MM.1S (cell line): ENCODE results near the gene REEP1.

ENCODE experiments used
- DNase-seq: peaks from one replicate; pipeline ENCODE4 v3.0.0-alpha.2; 2015
- H2AFZ ChIP-seq: fragments of 300-600 bp; sonication (generic); 2 replicates; pipeline ENCODE4 v1.6.0; 2016; ENCODE audit warnings: antibody characterized with exemption, low read length
- H3F3A ChIP-seq: fragments of 300-600 bp; sonication (generic); 2 replicates; pipeline ENCODE4 v1.6.1; 2016; ENCODE audit warnings: mild to moderate bottlenecking, antibody characterized with exemption, low read length, moderate library complexity, mixed read lengths; ENCODE audit not compliant: insufficient read depth
- H3K27ac ChIP-seq: fragments of 300-600 bp; sonication (generic); 2 replicates; pipeline ENCODE4 v1.5.1; 2016; ENCODE audit warnings: mild to moderate bottlenecking, low read length
- H3K27me3 ChIP-seq: fragments of 300-600 bp; sonication (generic); replicated peaks from 2 replicates; pipeline ENCODE4 v1.6.0; 2016; ENCODE audit warnings: low read length; ENCODE audit not compliant: insufficient read depth
- H3K36me3 ChIP-seq: fragments of 300-600 bp; sonication (generic); replicated peaks from 2 replicates; pipeline ENCODE4 v1.6.1; 2016; ENCODE audit warnings: mild to moderate bottlenecking, low read length, mixed read lengths; ENCODE audit not compliant: insufficient read depth
- H3K4me1 ChIP-seq: fragments of 300-600 bp; sonication (generic); 2 replicates; pipeline ENCODE4 v1.6.1; 2016; ENCODE audit warnings: low read length, mixed read lengths
- H3K4me2 ChIP-seq: fragments of 300-600 bp; sonication (generic); 2 replicates; pipeline ENCODE4 v1.6.0; 2016; ENCODE audit warnings: low read depth, low read length
- H3K4me3 ChIP-seq: fragments of 300-600 bp; sonication (generic); 2 replicates; pipeline ENCODE4 v1.5.1; 2016; ENCODE audit warnings: low read length, mixed read lengths
- H3K79me2 ChIP-seq: fragments of 300-600 bp; sonication (generic); 2 replicates; pipeline ENCODE4 v1.6.1; 2016; ENCODE audit warnings: mixed run types, low read length, mixed read lengths
- H3K9ac ChIP-seq: fragments of 300-600 bp; sonication (generic); 2 replicates; pipeline ENCODE4 v1.6.1; 2016; ENCODE audit warnings: low read length, mixed read lengths
- H3K9me2 ChIP-seq: fragments of 300-600 bp; sonication (generic); replicated peaks from 2 replicates; pipeline ENCODE4 v1.6.1; 2016; ENCODE audit warnings: mild to moderate bottlenecking, low read length, mixed read lengths; ENCODE audit not compliant: insufficient read depth
- H3K9me3 ChIP-seq: fragments of 300-600 bp; sonication (generic); replicated peaks from 2 replicates; pipeline ENCODE4 v1.6.1; 2016; ENCODE audit warnings: mild to moderate bottlenecking, low read length, mixed read lengths; ENCODE audit not compliant: insufficient read depth
- H4K20me1 ChIP-seq: fragments of 300-600 bp; sonication (generic); 2 replicates; pipeline ENCODE4 v1.6.1; 2016; ENCODE audit warnings: mild to moderate bottlenecking, low read length, moderate library complexity, mixed read lengths; ENCODE audit not compliant: insufficient read depth
- CTCF ChIP-seq: fragments of 300-600 bp; sonication (generic); IDR thresholded peaks from 2 replicates; pipeline ENCODE4 v1.5.1; 2016; ENCODE audit warnings: antibody characterized with exemption, low read length, mixed read lengths
- EZH2 ChIP-seq: fragments of 300-600 bp; sonication (generic); optimal IDR thresholded peaks from 2 replicates; pipeline ENCODE3; 2017; ENCODE audit warnings: low read depth, mild to moderate bottlenecking, antibody characterized with exemption, low read length, mixed read lengths
- EZH2phosphoT487 ChIP-seq: fragments of 300-600 bp; sonication (generic); IDR thresholded peaks from 2 replicates; pipeline ENCODE4 v1.6.1; 2018; ENCODE audit warnings: antibody characterized with exemption, low read length

The REEP1 gene

GRCh38 chr2:86338778-86339295, 1.4 kb upstream of the REEP1 start:
- Histone ChIP-seq H3K4me1 (peaks cover 5% of the 10 kb centered on the region; the same call in 1 of the 2 replicates), H3K79me2 (peaks cover 21% of the 10 kb centered on the region), H3K27ac (no peak overlapping the region), H3K4me2 (no peak overlapping the region), H2AFZ (no peak overlapping the region), H3K9me3 (no peaks in the 10 kb centered on the region), H3F3A (peaks cover 5% of the 10 kb centered on the region; the same call in 1 of the 2 replicates), H3K27me3 (no peaks in the 10 kb centered on the region), H3K4me3 (no peak overlapping the region), H4K20me1 (no peaks in the 10 kb centered on the region), H3K36me3 (no peaks in the 10 kb centered on the region), H3K9me2 (no peaks in the 10 kb centered on the region), H3K9ac (no peak overlapping the region)
- DNase-seq, result no peak
- no peak for TF ChIP-seq CTCF
- TF ChIP-seq EZH2, result no peak
- no peak for TF ChIP-seq EZH2phosphoT487

- Histone ChIP-seq H3K9ac (peak overlapping the region; percentile 68; the same call in 1 of the 2 replicates), H3K36me3 (no peaks in the 10 kb centered on the region), H3K4me2 (peak overlapping the region; percentile 68), H3K79me2 (peaks cover 26% of the 10 kb centered on the region), H3F3A (peaks cover 5% of the 10 kb centered on the region; the same call in 1 of the 2 replicates), H3K9me2 (no peaks in the 10 kb centered on the region), H3K27ac (no peak overlapping the region), H2AFZ (peak overlapping the region; percentile 44), H3K27me3 (no peaks in the 10 kb centered on the region), H3K9me3 (no peaks in the 10 kb centered on the region), H4K20me1 (no peaks in the 10 kb centered on the region), H3K4me3 (peak overlapping the region; percentile 78), H3K4me1 (peaks cover 5% of the 10 kb centered on the region; the same call in 1 of the 2 replicates)
- TF ChIP-seq CTCF (no peak), EZH2 (no peak), EZH2phosphoT487 (no peak)
- no peak for DNase-seq
These were observed 667 bp downstream of the REEP1 start for GRCh38 chr2:86336675-86337243.

- Histone ChIP-seq H3K36me3 (no peaks in the 10 kb centered on the region), H3K27me3 (no peaks in the 10 kb centered on the region), H2AFZ (no peak overlapping the region), H3K9ac (peak overlapping the region; percentile 68; the same call in 1 of the 2 replicates), H3K9me3 (no peaks in the 10 kb centered on the region), H4K20me1 (no peaks in the 10 kb centered on the region), H3K4me2 (peak overlapping the region; percentile 68), H3K4me3 (peak overlapping the region; percentile 78), H3K9me2 (no peaks in the 10 kb centered on the region), H3K79me2 (peaks cover 26% of the 10 kb centered on the region), H3K4me1 (peaks cover 5% of the 10 kb centered on the region; the same call in 1 of the 2 replicates), H3K27ac (no peak overlapping the region), H3F3A (peaks cover 5% of the 10 kb centered on the region; the same call in 1 of the 2 replicates)
- no peak for DNase-seq
- no peak for TF ChIP-seq EZH2phosphoT487
- no peak for TF ChIP-seq CTCF
- no peak for TF ChIP-seq EZH2
These were observed 1.4 kb downstream of the REEP1 start for GRCh38 chr2:86335865-86336674.
